SU-DHL-6 (cell line): ENCODE data around the gene HSD11B2.

ENCODE experiments used
- H2AFZ ChIP-seq: fragments of 200-600 bp; sonication (generic); 2 replicates; pipeline ENCODE4 v1.6.1; 2014; ENCODE audit warnings: low read depth, mild to moderate bottlenecking, moderate library complexity, mixed read lengths, antibody characterized with exemption, low read length; ENCODE audit not compliant: severe bottlenecking
- H3F3A ChIP-seq: fragments of 200-600 bp; shearing (Covaris generic); 2 replicates; pipeline ENCODE4 v1.6.0; 2016; ENCODE audit warnings: antibody characterized with exemption, mild to moderate bottlenecking; ENCODE audit not compliant: insufficient read depth
- H3K27ac ChIP-seq: fragments of 200-600 bp; sonication (generic); 2 replicates; pipeline ENCODE4 v1.5.1; 2016; ENCODE audit warnings: low read depth, mild to moderate bottlenecking, low read length, moderate library complexity, mixed read lengths
- H3K27me3 ChIP-seq: fragments of 200-600 bp; sonication (generic), shearing (Covaris generic); 2 replicates; pipeline ENCODE4 v1.6.0; 2014; ENCODE audit warnings: mild to moderate bottlenecking, low read length
- H3K36me3 ChIP-seq: fragments of 200-600 bp; sonication (generic); 2 replicates; pipeline ENCODE4 v1.6.1; 2014; ENCODE audit warnings: mild to moderate bottlenecking, low read length, mixed read lengths
- H3K4me2 ChIP-seq: fragments of 300-600, 200-600 bp; shearing (Covaris generic), sonication (generic); 2 replicates; pipeline ENCODE4 v1.6.0; 2014; ENCODE audit warnings: low read length, low read depth, mild to moderate bottlenecking; ENCODE audit not compliant: poor library complexity, severe bottlenecking
- H3K4me3 ChIP-seq: fragments of 200-600 bp; sonication (generic); 2 replicates; pipeline ENCODE4 v1.5.1; 2014; ENCODE audit warnings: antibody characterized with exemption, low read length, mild to moderate bottlenecking, mixed read lengths; ENCODE audit not compliant: insufficient read depth, poor library complexity, severe bottlenecking
- H3K79me2 ChIP-seq: fragments of 200-600 bp; sonication (generic); 2 replicates; pipeline ENCODE4 v1.6.1; 2014; ENCODE audit warnings: mild to moderate bottlenecking, low read length, moderate library complexity; ENCODE audit not compliant: insufficient read depth
- H3K9ac ChIP-seq: fragments of 200-600 bp; sonication (generic); 2 replicates; pipeline ENCODE4 v1.7.0; 2014; ENCODE audit warnings: mild to moderate bottlenecking, low read length
- H3K9me2 ChIP-seq: fragments of 200-600 bp; sonication (generic); replicated peaks from 2 replicates; pipeline ENCODE4 v1.6.1; 2014; ENCODE audit warnings: low read length; ENCODE audit not compliant: insufficient read depth
- H3K9me3 ChIP-seq: fragments of 200-600 bp; sonication (generic); 2 replicates; pipeline ENCODE4 v1.6.1; 2014; ENCODE audit warnings: low read length, mixed read lengths; ENCODE audit not compliant: insufficient read depth
- H4K20me1 ChIP-seq: fragments of 200-600 bp; sonication (generic); 2 replicates; pipeline ENCODE4 v1.6.1; 2014; ENCODE audit warnings: low read depth, mild to moderate bottlenecking, antibody characterized with exemption, low read length, moderate library complexity, mixed read lengths
- CTCF ChIP-seq: fragments of 200-600 bp; sonication (generic); IDR thresholded peaks from one replicate; pipeline ENCODE4 v1.5.1; 2017; ENCODE audit warnings: antibody characterized with exemption, mild to moderate bottlenecking, low read length, moderate library complexity; ENCODE audit not compliant: insufficient read depth, poor library complexity, severe bottlenecking
- EZH2phosphoT487 ChIP-seq: fragments of 200-600 bp; sonication (generic), shearing (Covaris generic); conservative IDR thresholded peaks from 2 replicates; pipeline ENCODE4 v1.6.1; 2018; ENCODE audit warnings: mild to moderate bottlenecking, antibody characterized with exemption, low read length, moderate library complexity, mixed read lengths

HSD11B2 gene

GRCh38 chr16:67460961-67461360 is 30.0 kb downstream of the HSD11B2 start:
- no peaks in the 10 kb centered on the region for H3K9me3 ChIP-seq
- no peaks in the 10 kb centered on the region for H4K20me1 ChIP-seq
- no peaks in the 10 kb centered on the region for H3F3A ChIP-seq
- no peak overlapping the region for H3K4me3 ChIP-seq
- H2AFZ ChIP-seq, result no peak overlapping the region
- no peaks in the 10 kb centered on the region for H3K9me2 ChIP-seq
- H3K27ac ChIP-seq, result no peak overlapping the region
- H3K79me2 ChIP-seq, result peaks cover 49% of the 10 kb centered on the region
- no peak overlapping the region for H3K9ac ChIP-seq
- no peaks in the 10 kb centered on the region for H3K27me3 ChIP-seq
- no peak for TF ChIP-seq CTCF
- TF ChIP-seq EZH2phosphoT487, result no peak
- no peak overlapping the region for H3K4me2 ChIP-seq
- H3K36me3 ChIP-seq, result no peaks in the 10 kb centered on the region

GRCh38 chr16:67461600-67462278 is 30.8 kb downstream of the HSD11B2 start:
- H4K20me1 ChIP-seq, result no peaks in the 10 kb centered on the region
- peaks cover 55% of the 10 kb centered on the region for H3K79me2 ChIP-seq
- no peaks in the 10 kb centered on the region for H3K9me3 ChIP-seq
- no peak overlapping the region for H2AFZ ChIP-seq
- H3K4me2 ChIP-seq, result no peak overlapping the region
- H3K27me3 ChIP-seq, result no peaks in the 10 kb centered on the region
- no peak overlapping the region for H3K4me3 ChIP-seq
- TF ChIP-seq EZH2phosphoT487 (no peak), CTCF (no peak)
- H3K36me3 ChIP-seq, result no peaks in the 10 kb centered on the region
- H3K9me2 ChIP-seq, result no peaks in the 10 kb centered on the region
- H3F3A ChIP-seq, result no peaks in the 10 kb centered on the region
- H3K9ac ChIP-seq, result no peak overlapping the region
- H3K27ac ChIP-seq, result no peak overlapping the region

GRCh38 chr16:67462279-67462655 is 31.3 kb downstream of the HSD11B2 start:
- Histone ChIP-seq H3K4me2 (no peak overlapping the region), H3F3A (no peaks in the 10 kb centered on the region), H3K9me3 (no peaks in the 10 kb centered on the region), H3K4me3 (no peak overlapping the region), H3K27ac (no peak overlapping the region), H2AFZ (no peak overlapping the region), H3K27me3 (no peaks in the 10 kb centered on the region), H3K79me2 (peaks cover 59% of the 10 kb centered on the region), H3K9ac (no peak overlapping the region), H3K9me2 (no peaks in the 10 kb centered on the region), H4K20me1 (no peaks in the 10 kb centered on the region), H3K36me3 (no peaks in the 10 kb centered on the region)
- TF ChIP-seq CTCF, result no peak
- TF ChIP-seq EZH2phosphoT487, result no peak
